Cardiac fibroblast (primary cell): ENCODE data around the gene MYH6.

Experiments used
- DNase-seq, 2 donors: peaks; one replicate each; pipeline versions ENCODE4 v3.0.0 to v3.0.0-alpha.2; 2010; ENCODE audit warnings: low read depth in 2 of 2
- H3K4me3 ChIP-seq, 2 donors: replicated peaks in 1 of 2; 1 replicate in 1 of 2; 2 replicates in 1 of 2; pipeline ENCODE4 v1.5.1; 2011; ENCODE audit warnings: low read depth in 2 of 2, low read length in 2 of 2, mild to moderate bottlenecking in 2 of 2, moderate library complexity in 1 of 2
- CTCF ChIP-seq: IDR thresholded peaks from one replicate; pipeline ENCODE4 v1.5.1; 2011; ENCODE audit warnings: low read depth, mild to moderate bottlenecking, low read length, inconsistent platforms

Gene MYH6

GRCh38 chr14:23414254-23414653, 6.2 kb upstream of the MYH6 start:
- no peak overlapping the region for H3K4me3 ChIP-seq
- no peak for TF ChIP-seq CTCF
- DNase-seq: no peak

GRCh38 chr14:23413681-23414080, 5.6 kb upstream of the MYH6 start:
- DNase-seq: no peak
- TF ChIP-seq CTCF: no peak
- no peak overlapping the region for H3K4me3 ChIP-seq

- no peak for DNase-seq
- no peak for TF ChIP-seq CTCF
- no peak overlapping the region for H3K4me3 ChIP-seq
Observed at GRCh38 chr14:23411563-23412525, 3.8 kb upstream of the MYH6 start.

GRCh38 chr14:23409966-23410635, 2.0 kb upstream of the MYH6 start:
- no peak for DNase-seq
- TF ChIP-seq CTCF: no peak
- H3K4me3 ChIP-seq: no peak overlapping the region

- no peak for DNase-seq
- H3K4me3 ChIP-seq: no peak overlapping the region
- no peak for TF ChIP-seq CTCF
Observed at GRCh38 chr14:23409475-23409874, 1.4 kb upstream of the MYH6 start.

- DNase-seq: no peak
- TF ChIP-seq CTCF: no peak
- H3K4me3 ChIP-seq: no peak overlapping the region
Observed at GRCh38 chr14:23408307-23408630, 196 bp upstream of the MYH6 start.
